Esophagus muscularis mucosa (tissue), 4 donors: Measurements from ENCODE around the gene FBXW11. TPM values are rescaled to one million over a fixed set of nuclear protein-coding genes. Genes with fewer than 3 reads are reported as not detected.

ENCODE experiments used
- DNase-seq: peaks from one replicate; pipeline ENCODE4 v3.0.0-alpha.2; 2017; ENCODE audit errors: extremely low spot score
- H3K27ac ChIP-seq, 4 donors: fragments of 200-600 bp; sonication (generic); replicated peaks in 1 of 4; 1 replicate in 3 of 4; 2 replicates in 1 of 4; pipeline ENCODE4 v1.5.1; 2016 to 2019; ENCODE audit warnings: mild to moderate bottlenecking in 1 of 4
- H3K27me3 ChIP-seq, 4 donors: fragments of 200-600 bp; sonication (generic); one replicate each; pipeline versions ENCODE4 v1.5.1 to v1.6.0; 2016 to 2019
- H3K36me3 ChIP-seq, 4 donors: fragments of 200-600 bp; sonication (generic); one replicate each; pipeline ENCODE4 v1.5.1; 2016 to 2019
- H3K4me1 ChIP-seq, 4 donors: fragments of 200-600 bp; sonication (generic); one replicate each; pipeline ENCODE4 v1.5.1; 2016 to 2019
- H3K4me3 ChIP-seq, 4 donors: fragments of 200-600 bp; sonication (generic); 1 replicate in 2 of 4; 2 replicates in 2 of 4; pipeline ENCODE4 v1.5.1; 2016 to 2019; ENCODE audit warnings: mild to moderate bottlenecking in 4 of 4, moderate library complexity in 1 of 4
- H3K9me3 ChIP-seq, 4 donors: fragments of 200-600 bp; sonication (generic); 1 replicate in 3 of 4; 2 replicates in 1 of 4; pipeline ENCODE4 v1.5.1; 2016 to 2019
- EP300 ChIP-seq: sonication (generic); formaldehyde crosslinking; IDR thresholded peaks from one replicate; pipeline ENCODE4 v1.6.1; 2017; ENCODE audit warnings: antibody characterized with exemption
- POLR2A ChIP-seq: fragments of 450-650 bp; IDR thresholded peaks from one replicate; pipeline ENCODE4 v1.6.1; 2017; ENCODE audit warnings: antibody characterized with exemption, moderate library complexity, mild to moderate bottlenecking, low read depth
- POLR2AphosphoS5 ChIP-seq, 2 donors: sonication (generic); formaldehyde crosslinking; IDR thresholded peaks; one replicate each; pipeline ENCODE4 v1.6.1; 2017; ENCODE audit warnings: antibody characterized with exemption in 2 of 2
- WGBS: methylation state at CpG from one replicate; pipeline ENCODE4 v1.1.5; 2018; 5-methylcytosine and 5-hydroxymethylcytosine counted together
- intact Hi-C: fragments of 100-400 bp; cut with DNase I; formaldehyde crosslinking; loops from one replicate; pipeline ENCODE4 v1.15.1; 2023
- total RNA-seq, 4 donors: library from RNA; depleted of rRNA; stranded (reverse); fragments of >200 nt; gene quantifications; one replicate each; pipeline versions ENCODE4 v1.1.0 to v1.2.1, GENCODE V29; 2016
- TF ChIP-seq, protein P1 (sequence below), 3 experiments: fragments of 200-600 bp in 2 of 3; fragments of 450-650 bp in 1 of 3; sonication (generic) in 2 of 3; IDR thresholded peaks; one replicate each; pipeline ENCODE4 v1.5.1; 2017 to 2019; ENCODE audit warnings: antibody characterized with exemption in 3 of 3, mild to moderate bottlenecking in 2 of 3, moderate library complexity in 1 of 3

The FBXW11 gene
- total RNA-seq, 4 donors from 2014 or later = 60.8 to 75.6 (median 66.3) TPM

DNA sequence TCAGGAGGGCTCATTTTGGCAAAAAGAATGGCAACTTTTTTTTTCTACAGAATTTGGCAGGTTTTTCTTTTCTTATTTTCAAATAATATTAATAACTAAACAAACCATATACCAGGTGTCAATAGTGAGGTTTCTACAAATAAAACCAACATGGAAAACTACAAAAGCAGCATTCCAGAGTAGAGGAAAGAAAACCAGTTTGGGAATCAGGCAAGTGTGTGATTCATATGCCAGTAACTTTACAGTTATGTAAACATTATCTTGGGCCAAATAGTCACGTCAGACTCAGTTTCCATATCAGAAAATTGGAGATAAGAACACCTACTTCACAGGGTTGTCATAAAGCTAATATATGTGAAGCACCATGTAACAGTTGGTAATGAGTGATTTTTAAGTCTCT, 51.7 kb downstream of the FBXW11 start:
- no peaks in the 10 kb centered on the region for H3K9me3 ChIP-seq
- no peaks in the 10 kb centered on the region for H3K36me3 ChIP-seq
- intact Hi-C loops = no loop called here
- H3K27me3 ChIP-seq = no peaks in the 10 kb centered on the region
- DNase-seq = no peak
- H3K4me3 ChIP-seq = no peak overlapping the region
- TF ChIP-seq POLR2AphosphoS5 (IDR thresholded peaks at IDR 0.05) (no peak), EP300 (no peak), POLR2A (no peak)
- TF ChIP-seq, protein P1, sequence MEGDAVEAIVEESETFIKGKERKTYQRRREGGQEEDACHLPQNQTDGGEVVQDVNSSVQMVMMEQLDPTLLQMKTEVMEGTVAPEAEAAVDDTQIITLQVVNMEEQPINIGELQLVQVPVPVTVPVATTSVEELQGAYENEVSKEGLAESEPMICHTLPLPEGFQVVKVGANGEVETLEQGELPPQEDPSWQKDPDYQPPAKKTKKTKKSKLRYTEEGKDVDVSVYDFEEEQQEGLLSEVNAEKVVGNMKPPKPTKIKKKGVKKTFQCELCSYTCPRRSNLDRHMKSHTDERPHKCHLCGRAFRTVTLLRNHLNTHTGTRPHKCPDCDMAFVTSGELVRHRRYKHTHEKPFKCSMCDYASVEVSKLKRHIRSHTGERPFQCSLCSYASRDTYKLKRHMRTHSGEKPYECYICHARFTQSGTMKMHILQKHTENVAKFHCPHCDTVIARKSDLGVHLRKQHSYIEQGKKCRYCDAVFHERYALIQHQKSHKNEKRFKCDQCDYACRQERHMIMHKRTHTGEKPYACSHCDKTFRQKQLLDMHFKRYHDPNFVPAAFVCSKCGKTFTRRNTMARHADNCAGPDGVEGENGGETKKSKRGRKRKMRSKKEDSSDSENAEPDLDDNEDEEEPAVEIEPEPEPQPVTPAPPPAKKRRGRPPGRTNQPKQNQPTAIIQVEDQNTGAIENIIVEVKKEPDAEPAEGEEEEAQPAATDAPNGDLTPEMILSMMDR (IDR thresholded peaks at IDR 0.05) = no peak
- peak overlapping the region; percentile 25 to 65 (median 39) for H3K27ac ChIP-seq
- 26% methylated on average over 1 of the region's 1 CpG for WGBS
- peaks cover 61 to 73% (median 67%) of the 10 kb centered on the region in 4 donors for H3K4me1 ChIP-seq

- Histone ChIP-seq H3K27ac (peak overlapping the region; percentile 28 to 65 (median 40)), H3K27me3 (no peaks in the 10 kb centered on the region), H3K36me3 (no peaks in the 10 kb centered on the region), H3K4me1 (peaks cover 55 to 67% (median 61%) of the 10 kb centered on the region in 4 donors), H3K9me3 (no peaks in the 10 kb centered on the region), H3K4me3 (no peak overlapping the region)
- TF ChIP-seq POLR2A = no peak
- TF ChIP-seq EP300 = no peak
- no peak for TF ChIP-seq POLR2AphosphoS5 (IDR thresholded peaks at IDR 0.05)
- TF ChIP-seq, protein P1 (IDR thresholded peaks at IDR 0.05) = no peak
- DNase-seq = no peak
- intact Hi-C loops = no loop called here
- WGBS = 49% methylated on average over 2 of the region's 2 CpGs
Observed at GRCh38 chr5:171953860-171954701, 52.4 kb downstream of the FBXW11 start.

DNA sequence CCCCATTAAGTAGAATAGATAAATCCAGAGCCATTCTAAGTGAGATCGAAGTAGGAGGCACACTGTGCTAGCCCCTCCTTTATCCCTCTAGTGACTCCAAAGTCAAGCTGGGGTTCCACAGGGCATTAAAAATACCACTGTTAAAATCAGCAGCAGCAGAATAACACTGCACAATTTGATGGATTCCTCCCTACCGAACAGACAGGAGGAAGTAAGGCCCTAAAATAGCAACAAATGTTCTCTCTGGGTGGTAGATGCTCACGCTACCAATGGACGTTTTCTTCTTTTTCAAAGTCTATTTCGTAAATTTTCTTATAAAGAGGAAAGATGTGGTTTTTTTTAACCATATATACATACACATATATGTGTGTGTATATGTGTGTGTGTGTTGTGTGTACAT, 54.4 kb downstream of the FBXW11 start:
- WGBS = 63% methylated on average over 5 of the region's 5 CpGs
- no peaks in the 10 kb centered on the region for H3K36me3 ChIP-seq
- peaks cover 35 to 52% (median 43%) of the 10 kb centered on the region in 4 donors for H3K4me1 ChIP-seq
- no peak overlapping the region for H3K27ac ChIP-seq
- intact Hi-C loops = no loop called here
- no peak for DNase-seq
- H3K4me3 ChIP-seq = no peak overlapping the region
- H3K9me3 ChIP-seq = no peaks in the 10 kb centered on the region
- H3K27me3 ChIP-seq = no peaks in the 10 kb centered on the region
- TF ChIP-seq POLR2AphosphoS5 (IDR thresholded peaks at IDR 0.05) (no peak), POLR2A (no peak), EP300 (no peak)
- TF ChIP-seq, protein P1 (IDR thresholded peaks at IDR 0.05) = no peak

DNA sequence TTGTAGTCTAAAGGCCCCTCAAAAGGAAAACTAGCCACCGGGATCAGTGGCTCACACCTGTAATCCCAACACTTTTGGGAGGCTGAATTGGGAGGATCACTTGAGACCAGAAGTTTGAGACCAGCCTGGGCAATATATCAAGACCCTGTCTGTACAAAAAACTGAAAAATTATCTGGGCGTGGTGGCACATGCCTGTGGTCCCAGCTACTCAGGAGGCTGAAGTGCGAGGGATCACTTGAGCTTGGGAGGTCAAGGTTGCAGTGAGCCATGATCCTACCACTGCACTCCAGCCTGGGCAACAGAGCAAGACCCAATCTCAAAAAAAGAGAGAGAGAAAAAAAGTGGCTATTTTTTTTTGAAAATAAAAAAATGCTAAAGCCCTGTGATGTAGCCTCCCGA, 55.2 kb downstream of the FBXW11 start:
- Histone ChIP-seq H3K9me3 (no peaks in the 10 kb centered on the region), H3K27me3 (no peaks in the 10 kb centered on the region), H3K4me1 (peaks cover 30 to 46% (median 36%) of the 10 kb centered on the region in 4 donors), H3K36me3 (no peaks in the 10 kb centered on the region), H3K4me3 (no peak overlapping the region), H3K27ac (no peak overlapping the region)
- no peak for TF ChIP-seq EP300
- TF ChIP-seq POLR2AphosphoS5 (IDR thresholded peaks at IDR 0.05) = no peak
- TF ChIP-seq, protein P1 (IDR thresholded peaks at IDR 0.05) = no peak
- no peak for TF ChIP-seq POLR2A
- intact Hi-C loops = no loop called here
- WGBS = 71% methylated on average over 4 of the region's 4 CpGs
- DNase-seq = no peak
